ENCODE data around the gene IMPG1.

- no peak for TF ChIP-seq CTCF (IDR thresholded peaks at IDR 0.05)
- no peak for TF ChIP-seq POLR2AphosphoS5 (IDR thresholded peaks at IDR 0.05)
Measured at GRCh38 chr6:75874224-75874623, 198.2 kb downstream of the IMPG1 start.
